ENCODE measurements around the gene TSPOAP1.

The TSPOAP1 gene

DNA sequence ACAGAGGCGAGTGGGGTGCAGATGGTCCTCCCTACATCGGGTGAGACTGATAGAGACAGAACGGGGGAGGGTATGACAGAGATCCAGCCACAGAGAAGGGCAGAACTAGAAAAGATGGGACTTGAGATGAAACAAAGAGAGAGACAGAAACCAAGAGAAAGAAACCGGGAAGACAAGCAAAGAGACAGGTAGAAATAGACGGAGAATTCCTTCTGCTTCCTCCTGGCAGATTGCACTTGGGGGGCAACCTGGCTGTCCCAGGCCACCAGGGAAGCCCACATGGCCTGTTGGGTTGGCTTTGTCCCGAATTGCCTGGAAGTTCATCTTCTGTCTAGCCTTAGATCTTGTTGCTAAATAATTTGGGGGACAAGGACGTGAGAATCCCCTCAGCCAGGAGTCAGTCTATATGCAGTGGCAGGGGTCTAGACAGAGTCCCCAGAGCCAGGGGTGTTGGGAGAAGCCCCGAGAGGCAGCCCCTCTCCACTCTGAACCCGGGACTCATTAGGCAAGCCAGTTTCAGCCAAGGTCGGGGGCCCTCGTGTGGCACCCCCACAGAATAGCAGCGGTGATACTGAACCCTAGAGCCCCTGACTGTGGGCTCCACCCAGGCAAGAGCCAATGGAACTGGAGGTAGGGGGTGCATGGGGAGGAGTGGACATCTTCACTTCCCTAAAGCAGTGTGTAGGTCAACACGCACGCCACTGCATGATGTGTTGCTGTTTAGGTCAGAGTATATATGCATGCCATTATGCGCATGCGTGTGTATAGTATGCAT is 627 bp upstream of the TSPOAP1 start:
- DNase-seq, result peak in 4 of 5 experiments; percentile 57 to 95 (median 69)

DNA sequence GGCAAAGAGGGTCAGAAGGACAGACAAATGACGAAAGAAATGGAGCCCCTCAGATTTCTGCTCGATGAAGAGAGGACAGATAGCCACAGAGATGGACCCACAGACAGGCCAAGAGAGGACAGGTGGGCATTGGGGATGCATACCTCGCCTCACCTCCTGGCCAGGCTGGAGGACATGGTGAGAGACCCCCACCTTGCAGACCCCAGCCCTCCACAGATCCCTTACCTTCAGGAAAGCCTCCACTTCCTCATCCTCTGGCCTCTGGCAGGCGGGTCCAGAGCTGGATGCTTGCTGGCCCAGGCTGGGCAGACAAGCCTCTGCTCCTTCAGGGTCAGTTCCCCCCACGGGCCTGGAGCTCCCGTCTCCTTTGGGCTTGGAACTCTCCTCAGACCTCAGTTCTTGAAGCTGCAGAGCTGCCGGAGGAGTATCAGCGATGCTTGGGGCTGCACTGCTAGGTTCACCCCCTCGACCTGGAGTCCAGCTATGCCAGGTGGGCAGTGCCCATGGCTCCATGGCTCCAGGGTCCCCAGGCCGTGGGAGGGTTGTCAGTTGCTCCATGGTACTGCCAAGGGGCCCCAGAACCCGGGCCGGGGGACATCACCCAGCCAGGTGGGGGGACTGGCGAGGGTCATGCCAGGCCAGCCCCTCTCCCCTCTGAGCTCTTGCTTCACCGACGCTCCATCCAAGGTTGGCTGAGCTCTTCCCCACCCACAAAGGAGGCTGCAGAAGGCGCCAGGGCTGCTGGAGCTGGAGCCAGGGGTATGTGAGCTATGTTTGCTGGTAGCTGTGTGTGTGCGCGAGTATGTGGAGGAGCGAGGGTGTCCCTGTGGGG is 1.0 kb downstream of the TSPOAP1 start:
- no peak for DNase-seq

- peak in 1 of 5 experiments; percentile 35 for DNase-seq
These were observed 1.8 kb downstream of the TSPOAP1 start for GRCh38 chr17:58326609-58327362.

DNA sequence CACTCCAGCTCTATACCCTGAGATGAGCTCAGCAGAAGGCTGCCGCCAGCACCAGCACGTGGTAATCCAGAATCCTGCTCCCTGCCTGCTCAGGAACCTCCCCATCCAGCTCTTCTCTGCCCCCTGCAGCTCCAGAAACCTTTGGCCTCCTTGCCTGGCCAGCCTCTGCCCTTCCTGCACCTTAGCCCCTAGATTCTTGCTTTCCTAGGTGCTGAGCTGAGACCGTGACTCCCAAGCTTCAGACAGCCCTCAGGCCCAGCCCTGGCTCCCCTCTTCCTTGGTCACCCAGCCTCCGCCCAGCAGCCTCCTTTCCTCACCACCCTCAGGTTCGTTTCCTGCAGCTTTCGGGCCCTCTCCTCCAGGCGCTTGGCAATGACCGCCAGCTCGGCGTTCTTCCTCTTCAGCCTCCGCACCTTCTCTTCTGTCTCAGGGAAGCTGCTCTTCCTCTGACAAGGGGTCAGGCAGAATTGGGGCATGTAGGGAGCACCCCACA is 2.6 kb downstream of the TSPOAP1 start:
- peak in 1 of 5 experiments; percentile 41 for DNase-seq

DNA sequence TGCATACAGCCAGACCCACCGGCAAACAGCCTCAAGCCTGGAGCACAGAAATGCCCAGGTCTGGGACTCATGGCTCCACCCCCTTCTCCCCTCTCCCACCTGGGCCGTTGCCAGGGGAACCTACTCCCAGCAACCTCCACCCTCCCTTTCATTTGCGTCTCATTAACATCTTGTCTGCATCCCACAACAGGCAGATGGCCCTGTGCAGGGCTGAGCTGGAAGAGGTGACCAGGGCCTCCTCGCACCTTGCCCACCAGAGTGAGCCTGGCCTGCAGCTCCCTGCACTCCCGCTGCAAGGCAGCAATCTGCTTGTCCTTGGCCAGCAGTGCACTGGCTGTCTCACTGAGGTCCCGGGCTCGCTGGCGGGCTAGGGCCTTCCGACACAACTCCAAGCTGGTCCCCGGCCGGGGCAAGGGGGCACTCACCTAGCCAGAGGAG is 3.3 kb downstream of the TSPOAP1 start:
- peak in 1 of 5 experiments; percentile 35 for DNase-seq

DNA sequence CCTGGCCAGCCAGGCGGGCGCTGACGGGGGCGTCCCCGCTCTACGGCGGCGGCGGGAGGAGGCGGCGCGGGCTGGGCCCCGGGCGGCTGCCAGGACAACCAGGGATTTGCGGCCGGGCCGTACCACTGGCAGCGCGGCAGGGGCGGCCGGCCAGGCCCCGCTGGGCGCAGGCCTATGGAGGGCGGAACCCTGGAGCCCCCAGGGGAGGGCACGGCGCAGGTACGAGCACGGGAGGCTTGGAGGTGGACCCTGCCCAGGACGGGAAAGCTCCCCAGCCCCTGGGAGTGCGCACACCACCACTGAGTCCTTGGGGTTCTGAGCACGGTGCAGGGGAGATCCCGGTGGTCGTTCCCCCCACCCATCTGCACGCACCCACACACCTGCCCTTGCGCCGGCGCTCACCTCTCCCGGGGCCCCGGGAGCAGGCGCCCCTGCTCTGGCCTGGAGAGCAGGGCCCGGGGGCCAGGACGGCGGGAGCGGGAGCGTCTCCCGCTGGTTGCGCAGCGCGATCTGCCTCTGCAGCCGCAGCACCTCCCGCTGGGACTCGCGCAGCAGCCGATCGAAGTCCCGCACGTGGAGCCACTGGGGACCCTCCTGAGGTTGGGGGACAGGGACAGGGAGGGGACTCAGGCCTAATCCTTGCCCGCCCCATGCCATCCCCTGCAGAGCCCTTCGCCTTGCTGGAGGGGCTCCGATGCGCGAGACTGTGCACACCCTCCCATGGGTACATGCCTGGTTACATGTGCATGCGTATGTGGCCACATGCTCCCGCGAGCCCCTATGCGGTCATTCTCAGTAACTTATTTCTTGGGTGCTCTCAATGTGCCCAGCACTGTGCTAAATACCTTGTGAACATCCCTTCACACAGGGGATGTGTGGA is 3.9 kb downstream of the TSPOAP1 start:
- DNase-seq, result peak in 1 of 5 experiments; percentile 37

DNA sequence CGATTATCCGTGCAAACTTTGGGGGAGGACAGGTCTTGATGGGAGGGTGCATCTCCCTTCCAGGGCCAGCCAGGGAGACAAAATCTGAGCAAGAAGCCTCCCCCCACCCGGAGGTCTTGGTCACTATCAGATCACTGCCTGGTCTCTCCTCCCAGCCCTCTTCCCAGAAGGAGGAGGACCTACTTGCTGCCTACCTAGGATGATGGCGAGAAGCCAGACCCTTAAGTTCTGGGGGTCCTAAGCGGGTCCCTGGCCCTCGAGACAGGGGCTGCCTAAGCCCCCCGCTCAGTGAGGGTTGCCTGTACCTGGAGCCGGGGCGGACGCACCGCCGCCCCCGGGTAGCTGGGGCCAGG is 4.6 kb downstream of the TSPOAP1 start:
- DNase-seq, result no peak

GRCh38 chr17:58323366-58324055 is 5.1 kb downstream of the TSPOAP1 start:
- no peak for DNase-seq

- DNase-seq, result no peak
These were observed 5.9 kb downstream of the TSPOAP1 start for GRCh38 chr17:58322581-58323185.

- DNase-seq, result no peak
These were observed 6.7 kb downstream of the TSPOAP1 start for GRCh38 chr17:58321571-58322525.

DNA sequence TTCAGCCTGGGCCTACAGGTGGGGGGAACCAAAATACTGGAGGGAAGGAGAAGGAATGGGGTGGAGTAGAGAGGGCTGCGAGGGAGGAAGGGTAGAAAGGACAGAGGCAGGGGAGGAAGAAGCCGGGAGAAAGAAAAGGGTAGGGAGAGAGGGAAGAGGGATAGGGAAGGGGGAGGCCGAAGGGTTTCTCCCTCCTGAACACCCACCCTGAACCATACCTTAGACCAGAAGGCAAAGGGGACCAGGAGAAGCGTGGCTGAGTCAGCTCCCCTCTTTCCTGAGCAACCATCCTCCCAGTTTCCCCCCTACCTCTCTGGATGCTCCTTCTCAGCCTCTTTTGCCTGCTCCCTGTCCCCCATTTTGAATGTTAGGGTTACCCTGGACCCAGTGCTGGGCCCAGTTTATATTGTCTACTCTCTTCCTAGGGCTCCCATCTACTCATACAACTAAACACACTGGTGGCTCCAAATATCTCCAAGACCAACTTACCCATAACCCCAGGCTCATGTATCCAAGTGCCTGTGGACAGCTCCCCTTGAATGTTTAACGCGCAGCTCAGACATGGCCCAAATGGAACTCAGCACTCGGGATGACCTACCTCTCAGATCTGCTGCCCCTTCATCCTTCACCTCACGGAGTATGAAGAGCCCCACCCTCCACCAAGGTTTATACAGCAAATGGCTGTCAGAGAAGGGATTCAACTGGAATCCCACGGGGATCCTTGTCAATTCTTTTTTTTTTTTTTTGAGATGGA is 7.8 kb downstream of the TSPOAP1 start:
- DNase-seq, result no peak

DNA sequence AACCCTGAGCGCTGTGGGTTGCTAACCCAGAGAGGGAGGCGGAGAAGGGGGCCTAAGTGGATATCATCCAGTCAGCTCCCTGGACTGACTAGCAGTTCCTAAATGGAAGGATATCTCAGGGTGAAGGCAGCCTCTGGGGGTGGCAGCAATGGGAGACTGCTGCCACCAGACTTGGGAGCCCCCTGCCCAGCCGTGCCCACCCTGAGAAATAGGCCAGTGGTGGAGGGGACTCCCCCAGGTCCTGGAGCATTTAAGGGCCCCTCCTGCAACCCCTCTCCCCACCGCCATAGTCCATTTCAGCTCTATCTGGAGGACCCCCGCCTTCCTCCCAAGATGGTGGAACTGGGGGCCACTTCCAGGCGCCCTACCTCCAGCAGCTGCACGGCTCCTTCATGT is 8.4 kb downstream of the TSPOAP1 start:
- DNase-seq, result no peak

GRCh38 chr17:58319173-58320162 is 9.1 kb downstream of the TSPOAP1 start:
- DNase-seq, result peak in 1 of 5 experiments; percentile 7

GRCh38 chr17:58318627-58319172 is 9.9 kb downstream of the TSPOAP1 start:
- no peak for DNase-seq

- DNase-seq, result no peak
These were observed 10.5 kb downstream of the TSPOAP1 start for GRCh38 chr17:58318065-58318481.

GRCh38 chr17:58317421-58318064 is 11.1 kb downstream of the TSPOAP1 start:
- DNase-seq, result peak; percentile 27 to 94 (median 65)

Data from T-helper 2 cell (primary cell).